K562 (cell line): Measurements from ENCODE around the gene MN1. TPM values are rescaled to one million over a fixed set of nuclear protein-coding genes. Genes with fewer than 3 reads are reported as not detected.

Experiments used
- CBFA2T2 ChIP-seq: fragments of 450-650 bp; conservative IDR thresholded peaks from 2 replicates; pipeline ENCODE4 v1.6.1; 2017; ENCODE audit warnings: mild to moderate bottlenecking
- RBFOX2 ChIP-seq: fragments of 200-400 bp; formaldehyde crosslinking; IDR thresholded peaks from 2 replicates; pipeline ENCODE4 v1.6.1; 2017; ENCODE audit warnings: low read depth, mild to moderate bottlenecking, low read length, moderate library complexity
- RBM25 ChIP-seq: fragments of 200-400 bp; formaldehyde crosslinking; IDR thresholded peaks from 2 replicates; pipeline ENCODE4 v1.6.1; 2018; ENCODE audit warnings: low read length, low read depth, moderate library complexity; ENCODE audit not compliant: severe bottlenecking
- SIRT6 ChIP-seq: IDR thresholded peaks from one replicate; pipeline ENCODE4 v1.6.1; 2012; ENCODE audit warnings: low read depth, mild to moderate bottlenecking, control low read depth, inconsistent platforms, low read length, moderate library complexity
- polyA plus RNA-seq, 8 experiments: library from polyadenylated mRNA; depleted of rRNA in 4 of 8; stranded (reverse) in 5 of 8; unstranded in 3 of 8; fragments of >200 nt; fragmentation: Nextera tagmentation in 2 of 8; fragmentation: Illumina TruSeq in 1 of 8; extraction: Ambion mirVana in 2 of 8; extraction: Trizol in 1 of 8; gene quantifications; 2 replicates each; pipeline versions ENCODE4 v1.2.1 to v1.2.3, GENCODE V29; 2011 to 2014; ENCODE audit warnings: inconsistent platforms in 1 of 8, missing spikeins in 1 of 8
- total RNA-seq, 7 experiments: library from RNA; depleted of rRNA in 6 of 7; stranded (reverse); fragments of >200 nt in 6 of 7; fragmentation: Illumina TruSeq in 2 of 7; extraction: Trizol in 2 of 7; gene quantifications; 2 replicates each; pipeline versions ENCODE4 v1.2.1 to v1.2.3, GENCODE V29; 2011 to 2021; ENCODE audit warnings: low replicate concordance in 1 of 7
- TF ChIP-seq, protein P1 (sequence below): fragments of 450-650 bp; IDR thresholded peaks from 2 replicates; pipeline ENCODE4 v1.6.1; 2016; ENCODE audit warnings: mild to moderate bottlenecking, moderate library complexity
- TF ChIP-seq, protein P2 (sequence below): fragments of 250-450 bp; sonication (Bioruptor Pico); IDR thresholded peaks from 2 replicates; pipeline ENCODE4 v1.9.0; 2021; ENCODE audit warnings: mild to moderate bottlenecking, inconsistent platforms

Gene MN1
- total and polyA plus RNA-seq, 9 of the 15 experiments (the other 6 are each of a cell fraction or from before 2014, with no cell fraction given): under 0.01 to 0.05 (median 0.03) TPM; not detected in 5

- TF ChIP-seq, protein P1, sequence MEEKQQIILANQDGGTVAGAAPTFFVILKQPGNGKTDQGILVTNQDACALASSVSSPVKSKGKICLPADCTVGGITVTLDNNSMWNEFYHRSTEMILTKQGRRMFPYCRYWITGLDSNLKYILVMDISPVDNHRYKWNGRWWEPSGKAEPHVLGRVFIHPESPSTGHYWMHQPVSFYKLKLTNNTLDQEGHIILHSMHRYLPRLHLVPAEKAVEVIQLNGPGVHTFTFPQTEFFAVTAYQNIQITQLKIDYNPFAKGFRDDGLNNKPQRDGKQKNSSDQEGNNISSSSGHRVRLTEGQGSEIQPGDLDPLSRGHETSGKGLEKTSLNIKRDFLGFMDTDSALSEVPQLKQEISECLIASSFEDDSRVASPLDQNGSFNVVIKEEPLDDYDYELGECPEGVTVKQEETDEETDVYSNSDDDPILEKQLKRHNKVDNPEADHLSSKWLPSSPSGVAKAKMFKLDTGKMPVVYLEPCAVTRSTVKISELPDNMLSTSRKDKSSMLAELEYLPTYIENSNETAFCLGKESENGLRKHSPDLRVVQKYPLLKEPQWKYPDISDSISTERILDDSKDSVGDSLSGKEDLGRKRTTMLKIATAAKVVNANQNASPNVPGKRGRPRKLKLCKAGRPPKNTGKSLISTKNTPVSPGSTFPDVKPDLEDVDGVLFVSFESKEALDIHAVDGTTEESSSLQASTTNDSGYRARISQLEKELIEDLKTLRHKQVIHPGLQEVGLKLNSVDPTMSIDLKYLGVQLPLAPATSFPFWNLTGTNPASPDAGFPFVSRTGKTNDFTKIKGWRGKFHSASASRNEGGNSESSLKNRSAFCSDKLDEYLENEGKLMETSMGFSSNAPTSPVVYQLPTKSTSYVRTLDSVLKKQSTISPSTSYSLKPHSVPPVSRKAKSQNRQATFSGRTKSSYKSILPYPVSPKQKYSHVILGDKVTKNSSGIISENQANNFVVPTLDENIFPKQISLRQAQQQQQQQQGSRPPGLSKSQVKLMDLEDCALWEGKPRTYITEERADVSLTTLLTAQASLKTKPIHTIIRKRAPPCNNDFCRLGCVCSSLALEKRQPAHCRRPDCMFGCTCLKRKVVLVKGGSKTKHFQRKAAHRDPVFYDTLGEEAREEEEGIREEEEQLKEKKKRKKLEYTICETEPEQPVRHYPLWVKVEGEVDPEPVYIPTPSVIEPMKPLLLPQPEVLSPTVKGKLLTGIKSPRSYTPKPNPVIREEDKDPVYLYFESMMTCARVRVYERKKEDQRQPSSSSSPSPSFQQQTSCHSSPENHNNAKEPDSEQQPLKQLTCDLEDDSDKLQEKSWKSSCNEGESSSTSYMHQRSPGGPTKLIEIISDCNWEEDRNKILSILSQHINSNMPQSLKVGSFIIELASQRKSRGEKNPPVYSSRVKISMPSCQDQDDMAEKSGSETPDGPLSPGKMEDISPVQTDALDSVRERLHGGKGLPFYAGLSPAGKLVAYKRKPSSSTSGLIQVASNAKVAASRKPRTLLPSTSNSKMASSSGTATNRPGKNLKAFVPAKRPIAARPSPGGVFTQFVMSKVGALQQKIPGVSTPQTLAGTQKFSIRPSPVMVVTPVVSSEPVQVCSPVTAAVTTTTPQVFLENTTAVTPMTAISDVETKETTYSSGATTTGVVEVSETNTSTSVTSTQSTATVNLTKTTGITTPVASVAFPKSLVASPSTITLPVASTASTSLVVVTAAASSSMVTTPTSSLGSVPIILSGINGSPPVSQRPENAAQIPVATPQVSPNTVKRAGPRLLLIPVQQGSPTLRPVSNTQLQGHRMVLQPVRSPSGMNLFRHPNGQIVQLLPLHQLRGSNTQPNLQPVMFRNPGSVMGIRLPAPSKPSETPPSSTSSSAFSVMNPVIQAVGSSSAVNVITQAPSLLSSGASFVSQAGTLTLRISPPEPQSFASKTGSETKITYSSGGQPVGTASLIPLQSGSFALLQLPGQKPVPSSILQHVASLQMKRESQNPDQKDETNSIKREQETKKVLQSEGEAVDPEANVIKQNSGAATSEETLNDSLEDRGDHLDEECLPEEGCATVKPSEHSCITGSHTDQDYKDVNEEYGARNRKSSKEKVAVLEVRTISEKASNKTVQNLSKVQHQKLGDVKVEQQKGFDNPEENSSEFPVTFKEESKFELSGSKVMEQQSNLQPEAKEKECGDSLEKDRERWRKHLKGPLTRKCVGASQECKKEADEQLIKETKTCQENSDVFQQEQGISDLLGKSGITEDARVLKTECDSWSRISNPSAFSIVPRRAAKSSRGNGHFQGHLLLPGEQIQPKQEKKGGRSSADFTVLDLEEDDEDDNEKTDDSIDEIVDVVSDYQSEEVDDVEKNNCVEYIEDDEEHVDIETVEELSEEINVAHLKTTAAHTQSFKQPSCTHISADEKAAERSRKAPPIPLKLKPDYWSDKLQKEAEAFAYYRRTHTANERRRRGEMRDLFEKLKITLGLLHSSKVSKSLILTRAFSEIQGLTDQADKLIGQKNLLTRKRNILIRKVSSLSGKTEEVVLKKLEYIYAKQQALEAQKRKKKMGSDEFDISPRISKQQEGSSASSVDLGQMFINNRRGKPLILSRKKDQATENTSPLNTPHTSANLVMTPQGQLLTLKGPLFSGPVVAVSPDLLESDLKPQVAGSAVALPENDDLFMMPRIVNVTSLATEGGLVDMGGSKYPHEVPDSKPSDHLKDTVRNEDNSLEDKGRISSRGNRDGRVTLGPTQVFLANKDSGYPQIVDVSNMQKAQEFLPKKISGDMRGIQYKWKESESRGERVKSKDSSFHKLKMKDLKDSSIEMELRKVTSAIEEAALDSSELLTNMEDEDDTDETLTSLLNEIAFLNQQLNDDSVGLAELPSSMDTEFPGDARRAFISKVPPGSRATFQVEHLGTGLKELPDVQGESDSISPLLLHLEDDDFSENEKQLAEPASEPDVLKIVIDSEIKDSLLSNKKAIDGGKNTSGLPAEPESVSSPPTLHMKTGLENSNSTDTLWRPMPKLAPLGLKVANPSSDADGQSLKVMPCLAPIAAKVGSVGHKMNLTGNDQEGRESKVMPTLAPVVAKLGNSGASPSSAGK: no peak
- TF ChIP-seq RBM25 (peak; percentile 33), CBFA2T2 (no peak), SIRT6 (no peak), RBFOX2 (no peak)
- TF ChIP-seq, protein P2, sequence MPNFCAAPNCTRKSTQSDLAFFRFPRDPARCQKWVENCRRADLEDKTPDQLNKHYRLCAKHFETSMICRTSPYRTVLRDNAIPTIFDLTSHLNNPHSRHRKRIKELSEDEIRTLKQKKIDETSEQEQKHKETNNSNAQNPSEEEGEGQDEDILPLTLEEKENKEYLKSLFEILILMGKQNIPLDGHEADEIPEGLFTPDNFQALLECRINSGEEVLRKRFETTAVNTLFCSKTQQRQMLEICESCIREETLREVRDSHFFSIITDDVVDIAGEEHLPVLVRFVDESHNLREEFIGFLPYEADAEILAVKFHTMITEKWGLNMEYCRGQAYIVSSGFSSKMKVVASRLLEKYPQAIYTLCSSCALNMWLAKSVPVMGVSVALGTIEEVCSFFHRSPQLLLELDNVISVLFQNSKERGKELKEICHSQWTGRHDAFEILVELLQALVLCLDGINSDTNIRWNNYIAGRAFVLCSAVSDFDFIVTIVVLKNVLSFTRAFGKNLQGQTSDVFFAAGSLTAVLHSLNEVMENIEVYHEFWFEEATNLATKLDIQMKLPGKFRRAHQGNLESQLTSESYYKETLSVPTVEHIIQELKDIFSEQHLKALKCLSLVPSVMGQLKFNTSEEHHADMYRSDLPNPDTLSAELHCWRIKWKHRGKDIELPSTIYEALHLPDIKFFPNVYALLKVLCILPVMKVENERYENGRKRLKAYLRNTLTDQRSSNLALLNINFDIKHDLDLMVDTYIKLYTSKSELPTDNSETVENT (CRISPR knock-in tag): no peak
These were observed 102.7 kb downstream of the MN1 start (continued) for GRCh38 chr22:27698813-27699212.
